Amniotic epithelial cell (primary cell): ENCODE measurements around the gene TTLL5.
"Not testable (repeated sequence)": the region's sequence is repeated elsewhere in the genome, so short reads cannot be mapped to it uniquely, and the experiment has no call there.

Experiments used
- DNase-seq: peaks from one replicate; pipeline ENCODE4 v3.0.0-alpha.2; 2010; ENCODE audit warnings: low read depth

Gene TTLL5

GRCh38 chr14:75909630-75910029, 248.6 kb downstream of the TTLL5 start:
- no peak for DNase-seq

- DNase-seq = no peak
These were observed 249.0 kb downstream of the TTLL5 start for GRCh38 chr14:75910048-75910447.

- peak; percentile 23 for DNase-seq
These were observed 250.8 kb downstream of the TTLL5 start for GRCh38 chr14:75911883-75912282.

GRCh38 chr14:75913183-75913582, 252.1 kb downstream of the TTLL5 start:
- DNase-seq = no peak

- DNase-seq = peak; percentile 58
These were observed 254.0 kb downstream of the TTLL5 start for GRCh38 chr14:75915045-75915444.

GRCh38 chr14:75917322-75917945, 256.4 kb downstream of the TTLL5 start:
- no peak for DNase-seq

GRCh38 chr14:75917946-75918335, 256.9 kb downstream of the TTLL5 start:
- DNase-seq = no peak

- not testable (repeated sequence) for DNase-seq
These were observed 259.4 kb downstream of the TTLL5 start for GRCh38 chr14:75920421-75920820.

- not testable (repeated sequence) for DNase-seq
These were observed 264.2 kb downstream of the TTLL5 start for GRCh38 chr14:75925141-75925840.

GRCh38 chr14:75926431-75927115, 265.5 kb downstream of the TTLL5 start:
- DNase-seq = no peak

- DNase-seq = no peak
These were observed 266.6 kb downstream of the TTLL5 start for GRCh38 chr14:75927564-75928087.

- peak; percentile 16 for DNase-seq
These were observed 267.7 kb downstream of the TTLL5 start for GRCh38 chr14:75928690-75929181.

GRCh38 chr14:75933712-75934296, 272.8 kb downstream of the TTLL5 start:
- DNase-seq = no peak

- no peak for DNase-seq
These were observed 274.1 kb downstream of the TTLL5 start for GRCh38 chr14:75934998-75935628.

- no peak for DNase-seq
These were observed 278.2 kb downstream of the TTLL5 start for GRCh38 chr14:75939200-75939599.

GRCh38 chr14:75941030-75941429, 280.0 kb downstream of the TTLL5 start:
- peak; percentile 10 for DNase-seq

GRCh38 chr14:75944607-75945241, 283.7 kb downstream of the TTLL5 start:
- DNase-seq = no peak

GRCh38 chr14:75946785-75947184, 285.7 kb downstream of the TTLL5 start:
- peak; percentile 12 for DNase-seq

GRCh38 chr14:75952489-75952888, 291.4 kb downstream of the TTLL5 start:
- no peak for DNase-seq

- no peak for DNase-seq
These were observed 298.0 kb downstream of the TTLL5 start for GRCh38 chr14:75959031-75959430.

- no peak for DNase-seq
These were observed 299.2 kb downstream of the TTLL5 start for GRCh38 chr14:75960231-75960630.
